B cell (primary cell): ENCODE results near the gene ZNF175. TPM values are rescaled to one million over a fixed set of nuclear protein-coding genes. Genes with fewer than 3 reads are reported as not detected.

Experiments used
- ATAC-seq: fragments of 200-7000 bp; cut with Tn5 transposase; one replicate; pipeline ENCODE4 v1.10.0; 2021; ENCODE audit warnings: low read depth, mild to moderate bottlenecking, moderate number of reproducible peaks, moderate library complexity
- CTCF ChIA-PET: fragments of 350-600 bp; sonication (Branson Sonifier 250); formaldehyde crosslinking; loops from one replicate; lab custom pipeline; 2021; ENCODE audit warnings: antibody characterized with exemption, inconsistent platforms; lab: Charles Lee
- POLR2A ChIA-PET: fragments of 350-600 bp; sonication (Branson Sonifier 250); formaldehyde crosslinking; loops from one replicate; lab custom pipeline; 2021; ENCODE audit warnings: antibody characterized with exemption; lab: Charles Lee
- DNase-seq: peaks from one replicate; pipeline ENCODE4 v3.0.0; 2013
- H2AFZ ChIP-seq: 2 replicates; pipeline ENCODE4 v1.6.1; 2012; ENCODE audit warnings: mild to moderate bottlenecking, low read depth, low read length; ENCODE audit not compliant: insufficient read depth, poor library complexity, severe bottlenecking
- H3K27ac ChIP-seq, 2 donors: 1 replicate in 1 of 2; 2 replicates in 1 of 2; pipeline ENCODE4 v1.5.1; 2012 to 2013; ENCODE audit warnings: low read length in 2 of 2, mild to moderate bottlenecking in 2 of 2, moderate library complexity in 1 of 2
- H3K27me3 ChIP-seq, 4 experiments: fragments of 200-600 bp in 1 of 4; sonication (generic) in 1 of 4; replicated peaks in 1 of 4; 1 replicate in 2 of 4; 2 replicates in 2 of 4; pipeline versions ENCODE4 v1.6.1 to v1.7.0; 2013 to 2016; ENCODE audit warnings: low read length in 3 of 4, mild to moderate bottlenecking in 2 of 4, mixed read lengths in 1 of 4, moderate library complexity in 1 of 4; ENCODE audit not compliant: insufficient read depth in 4 of 4, control insufficient read depth in 3 of 4; ENCODE audit errors: control extremely low read depth in 1 of 4
- H3K36me3 ChIP-seq, 2 experiments: replicated peaks in 1 of 2; 1 replicate in 1 of 2; 2 replicates in 1 of 2; pipeline versions ENCODE4 v1.6.1 to v1.7.1; 2013; ENCODE audit warnings: low read length in 1 of 2; ENCODE audit not compliant: insufficient read depth in 2 of 2, control insufficient read depth in 1 of 2; ENCODE audit errors: control extremely low read depth in 1 of 2, extremely low read depth in 1 of 2
- H3K4me1 ChIP-seq, 2 donors: fragments of 200-600 bp in 1 of 2; sonication (generic) in 1 of 2; 1 replicate in 1 of 2; 2 replicates in 1 of 2; pipeline versions ENCODE4 v1.5.1 to v1.6.1; 2013 to 2017; ENCODE audit warnings: low read length in 2 of 2; ENCODE audit not compliant: control insufficient read depth in 2 of 2, insufficient read depth in 2 of 2
- H3K4me2 ChIP-seq: replicated peaks from 2 replicates; pipeline ENCODE3; 2012; ENCODE audit warnings: mild to moderate bottlenecking, low read depth, low read length; ENCODE audit not compliant: poor library complexity, severe bottlenecking
- H3K4me3 ChIP-seq, 5 experiments: fragments of 200-600 bp in 1 of 5; sonication (generic) in 1 of 5; 1 replicate in 3 of 5; 2 replicates in 2 of 5; pipeline versions ENCODE4 v1.5.1 to v1.7.0; 2011 to 2016; ENCODE audit warnings: low read length in 4 of 5, mild to moderate bottlenecking in 4 of 5, low read depth in 2 of 5, control low read depth in 1 of 5, moderate library complexity in 1 of 5; ENCODE audit not compliant: insufficient read depth in 1 of 5; ENCODE audit errors: control extremely low read depth in 1 of 5, extremely low read depth in 1 of 5
- H3K79me2 ChIP-seq: fragments of 200-600 bp; sonication (generic); one replicate; pipeline ENCODE4 v1.6.0; 2016; ENCODE audit warnings: low read length; ENCODE audit not compliant: control insufficient read depth, insufficient read depth
- H3K9ac ChIP-seq: fragments of 200-600 bp; sonication (generic); 2 replicates; pipeline ENCODE4 v1.6.1; 2017; ENCODE audit warnings: mild to moderate bottlenecking, low read length, moderate library complexity
- H3K9me3 ChIP-seq, 3 donors: one replicate each; pipeline versions ENCODE4 v1.6.1 to v1.7.1; 2013; ENCODE audit warnings: low read length in 2 of 3; ENCODE audit not compliant: control insufficient read depth in 2 of 3, insufficient read depth in 1 of 3; ENCODE audit errors: control extremely low read depth in 1 of 3
- H4K20me1 ChIP-seq: 2 replicates; pipeline ENCODE4 v1.6.0; 2012; ENCODE audit warnings: mild to moderate bottlenecking, low read length; ENCODE audit not compliant: insufficient read depth, control insufficient read depth, poor library complexity, severe bottlenecking
- H3K27ac Mint-ChIP-seq: one replicate; pipeline ENCODE4 v1.8.0; 2021; ENCODE audit warnings: mixed read lengths
- H3K27me3 Mint-ChIP-seq: one replicate; pipeline ENCODE4 v1.8.0; 2021; ENCODE audit warnings: mixed read lengths
- H3K4me1 Mint-ChIP-seq: one replicate; pipeline ENCODE4 v1.8.0; 2021; ENCODE audit warnings: mixed read lengths
- H3K4me3 Mint-ChIP-seq: one replicate; pipeline ENCODE4 v1.8.0; 2021; ENCODE audit warnings: mixed read lengths
- H3K9me3 Mint-ChIP-seq: one replicate; pipeline ENCODE4 v1.8.0; 2022; ENCODE audit warnings: mixed read lengths; ENCODE audit not compliant: insufficient read depth
- EZH2 ChIP-seq: IDR thresholded peaks from 2 replicates; pipeline ENCODE4 v1.6.1; 2012; ENCODE audit warnings: borderline replicate concordance, low read depth, mild to moderate bottlenecking, moderate library complexity, low read length; ENCODE audit not compliant: insufficient read depth, poor library complexity, severe bottlenecking
- WGBS: methylation state at CpG from one replicate; pipeline ENCODE4 v1.1.5; 2013; ENCODE audit warnings: missing lambda C conversion rate; ENCODE audit not compliant: insufficient coverage; 5-methylcytosine and 5-hydroxymethylcytosine counted together
- intact Hi-C: fragments of 100-400 bp; cut with micrococcal nuclease; formaldehyde crosslinking; loops from one replicate; pipeline ENCODE4 v1.10.0; 2022
- polyA plus RNA-seq: library from polyadenylated mRNA; depleted of rRNA; stranded (reverse); fragments of >200 nt; gene quantifications from 2 replicates; pipeline ENCODE4 v1.2.3, GENCODE V29; 2012
- total RNA-seq, 2 donors: library from RNA; stranded (reverse); fragments of 120-200 nt in 1 of 2; gene quantifications; 1 replicate in 1 of 2; 2 replicates in 1 of 2; pipeline versions ENCODE4 v1.2.3 to v1.2.4, GENCODE V29; 2013 to 2022
- TF ChIP-seq, protein P1 (sequence below): fragments of 200-600 bp; IDR thresholded peaks from one replicate; pipeline ENCODE4 v1.8.0; 2022; ENCODE audit warnings: antibody characterized with exemption, mild to moderate bottlenecking

The ZNF175 gene
- total and polyA plus RNA-seq, 2 donors (not counting 1 experiment from before 2014, with no cell fraction given): 4.6 to 31.3 TPM

DNA sequence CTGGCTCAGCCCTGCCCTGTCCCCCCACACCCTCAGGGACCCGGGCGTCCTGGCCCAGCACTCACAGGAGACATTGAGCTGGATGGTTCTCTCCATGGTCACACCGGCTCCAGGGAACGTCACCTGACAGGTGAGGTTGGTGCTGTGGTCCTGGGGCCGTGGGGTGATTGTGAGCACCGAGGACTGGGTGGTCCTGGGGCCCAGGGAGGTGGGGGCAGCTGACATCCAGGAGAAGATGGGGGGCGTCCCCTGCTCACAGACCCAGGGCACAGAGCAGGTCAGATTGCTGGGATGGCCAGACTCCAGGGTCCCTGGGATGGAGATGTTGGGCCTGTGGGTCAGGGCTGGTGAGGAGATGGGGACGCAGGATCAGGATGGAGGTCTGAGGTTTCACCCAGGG, 40.5 kb upstream of the ZNF175 start:
- Histone ChIP-seq H3K27ac (no peak overlapping the region), H3K36me3 (peaks cover 0 to 9% of the 10 kb centered on the region in 2 experiments), H3K79me2 (peaks cover 5% of the 10 kb centered on the region), H3K4me2 (peak overlapping the region; percentile 74), H2AFZ (no peak overlapping the region), H3K4me3 (peak overlapping the region in 3 of 5 experiments; percentile 51 to 60 (median 52)), H3K9ac (peak overlapping the region; percentile 64), H3K9me3 (peaks cover 0 to 4% (median 0%) of the 10 kb centered on the region in 3 donors), H4K20me1 (no peaks in the 10 kb centered on the region), H3K4me1 (peaks cover 28 to 48% of the 10 kb centered on the region in 2 donors), H3K27me3 (no peaks in the 10 kb centered on the region)
- Mint-ChIP-seq H3K27me3 (no peaks in the 10 kb centered on the region), H3K9me3 (no peaks in the 10 kb centered on the region), H3K27ac (peak overlapping the region; percentile 83), H3K4me3 (peak overlapping the region; percentile 88), H3K4me1 (peaks cover 81% of the 10 kb centered on the region)
- CTCF ChIA-PET: interaction anchor here (1.2 to 4.4 kb wide), 6 partner anchors 8 to 125 kb away, joined by 5 to 27 read pairs (median 8); no protein-coding TSS in a partner anchor
- WGBS: 93% methylated on average over 7 of the region's 8 CpGs
- ATAC-seq: no peak
- intact Hi-C loops: loop anchor here (2.0 to 5.0 kb wide), 4 partner anchors 42 to 122 kb away; partner anchors contain the start of genes SIGLEC10 and ZNF175
- no peak for DNase-seq
- TF ChIP-seq, protein P1, sequence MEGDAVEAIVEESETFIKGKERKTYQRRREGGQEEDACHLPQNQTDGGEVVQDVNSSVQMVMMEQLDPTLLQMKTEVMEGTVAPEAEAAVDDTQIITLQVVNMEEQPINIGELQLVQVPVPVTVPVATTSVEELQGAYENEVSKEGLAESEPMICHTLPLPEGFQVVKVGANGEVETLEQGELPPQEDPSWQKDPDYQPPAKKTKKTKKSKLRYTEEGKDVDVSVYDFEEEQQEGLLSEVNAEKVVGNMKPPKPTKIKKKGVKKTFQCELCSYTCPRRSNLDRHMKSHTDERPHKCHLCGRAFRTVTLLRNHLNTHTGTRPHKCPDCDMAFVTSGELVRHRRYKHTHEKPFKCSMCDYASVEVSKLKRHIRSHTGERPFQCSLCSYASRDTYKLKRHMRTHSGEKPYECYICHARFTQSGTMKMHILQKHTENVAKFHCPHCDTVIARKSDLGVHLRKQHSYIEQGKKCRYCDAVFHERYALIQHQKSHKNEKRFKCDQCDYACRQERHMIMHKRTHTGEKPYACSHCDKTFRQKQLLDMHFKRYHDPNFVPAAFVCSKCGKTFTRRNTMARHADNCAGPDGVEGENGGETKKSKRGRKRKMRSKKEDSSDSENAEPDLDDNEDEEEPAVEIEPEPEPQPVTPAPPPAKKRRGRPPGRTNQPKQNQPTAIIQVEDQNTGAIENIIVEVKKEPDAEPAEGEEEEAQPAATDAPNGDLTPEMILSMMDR: no peak
- TF ChIP-seq EZH2: no peak
- POLR2A ChIA-PET: no interaction called here
